Osteocyte (in vitro differentiated cells): Measurements from ENCODE around the gene BTNL2. TPM values are rescaled to one million over a fixed set of nuclear protein-coding genes. Genes with fewer than 3 reads are reported as not detected.
"Not testable (repeated sequence)": the region's sequence is repeated elsewhere in the genome, so short reads cannot be mapped to it uniquely, and the experiment has no call there.

Experiments used
- DNase-seq: peaks from one replicate; pipeline ENCODE4 v3.0.0; 2021; ENCODE audit warnings: mixed read lengths; ENCODE audit not compliant: unreplicated experiment; ENCODE audit errors: extremely low spot score
- H3K27ac Mint-ChIP-seq: one replicate; pipeline ENCODE4 v1.8.0; 2021; ENCODE audit warnings: mild to moderate bottlenecking, mixed read lengths; ENCODE audit not compliant: unreplicated experiment
- H3K27me3 Mint-ChIP-seq: one replicate; pipeline ENCODE4 v1.8.0; 2021; ENCODE audit warnings: mixed read lengths; ENCODE audit not compliant: unreplicated experiment
- H3K36me3 Mint-ChIP-seq: one replicate; pipeline ENCODE4 v1.8.0; 2021; ENCODE audit warnings: mixed read lengths; ENCODE audit not compliant: unreplicated experiment
- H3K4me1 Mint-ChIP-seq: one replicate; pipeline ENCODE4 v1.8.0; 2021; ENCODE audit warnings: mixed read lengths; ENCODE audit not compliant: unreplicated experiment
- H3K4me3 Mint-ChIP-seq: one replicate; pipeline ENCODE4 v1.8.0; 2021; ENCODE audit warnings: mild to moderate bottlenecking, moderate library complexity, mixed read lengths; ENCODE audit not compliant: unreplicated experiment
- H3K9me3 Mint-ChIP-seq: one replicate; pipeline ENCODE4 v1.8.0; 2021; ENCODE audit warnings: mixed read lengths; ENCODE audit not compliant: unreplicated experiment
- CTCF ChIP-seq: fragments of 200-600 bp; sonication (generic); IDR thresholded peaks from 2 replicates; pipeline ENCODE4 v1.5.0; 2021; ENCODE audit warnings: antibody characterized with exemption, mild to moderate bottlenecking, moderate library complexity
- total RNA-seq: library from RNA; stranded (reverse); gene quantifications from 2 replicates; pipeline ENCODE4 v1.2.1, GENCODE V29; 2021

The BTNL2 gene
- total RNA-seq, 1 donor from 2014 or later, result not detected

GRCh38 chr6:32370505-32370904, 36.5 kb downstream of the BTNL2 start:
- no peaks in the 10 kb centered on the region for H3K27me3 Mint-ChIP-seq
- no peak for DNase-seq
- no peaks in the 10 kb centered on the region for H3K9me3 Mint-ChIP-seq
- no peak for TF ChIP-seq CTCF
- H3K4me3 Mint-ChIP-seq, result no peak overlapping the region
- no peak overlapping the region for H3K27ac Mint-ChIP-seq
- no peaks in the 10 kb centered on the region for H3K4me1 Mint-ChIP-seq
- no peaks in the 10 kb centered on the region for H3K36me3 Mint-ChIP-seq

DNA sequence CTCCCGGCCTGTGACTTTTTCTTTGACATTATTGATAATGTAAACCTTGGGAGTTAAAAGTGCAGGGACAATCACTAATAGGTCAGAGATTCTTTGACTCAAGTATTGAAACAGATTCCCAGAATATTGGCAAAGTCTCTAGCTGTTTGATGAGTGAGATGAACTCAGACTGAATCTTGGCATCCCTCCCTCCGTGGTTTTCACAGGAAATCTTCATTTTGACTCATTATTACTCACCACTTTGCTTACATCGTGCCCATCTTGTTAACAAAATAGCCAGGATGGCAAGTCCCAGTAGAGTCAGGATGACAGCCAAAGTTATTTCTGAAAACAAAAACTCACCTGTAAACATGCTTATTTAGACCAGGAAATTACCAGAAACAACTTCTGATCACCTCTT, 37.3 kb downstream of the BTNL2 start:
- Mint-ChIP-seq H3K36me3 (no peaks in the 10 kb centered on the region), H3K9me3 (no peaks in the 10 kb centered on the region), H3K27ac (no peak overlapping the region), H3K4me3 (no peak overlapping the region), H3K27me3 (no peaks in the 10 kb centered on the region), H3K4me1 (no peaks in the 10 kb centered on the region)
- DNase-seq, result no peak
- no peak for TF ChIP-seq CTCF

GRCh38 chr6:32367644-32368043, 39.3 kb downstream of the BTNL2 start:
- TF ChIP-seq CTCF, result no peak
- Mint-ChIP-seq H3K4me1 (no peaks in the 10 kb centered on the region), H3K4me3 (no peak overlapping the region), H3K27ac (no peak overlapping the region), H3K27me3 (peaks cover 13% of the 10 kb centered on the region), H3K9me3 (no peaks in the 10 kb centered on the region), H3K36me3 (no peaks in the 10 kb centered on the region)
- no peak for DNase-seq

- not testable (repeated sequence) for H3K36me3 Mint-ChIP-seq, H3K9me3 Mint-ChIP-seq, H3K27ac Mint-ChIP-seq, DNase-seq, H3K4me1 Mint-ChIP-seq, H3K4me3 Mint-ChIP-seq
- H3K27me3 Mint-ChIP-seq, result peaks cover 22% of the 10 kb centered on the region
Measured at GRCh38 chr6:32359225-32359624, 47.8 kb downstream of the BTNL2 start.

GRCh38 chr6:32358548-32358947, 48.4 kb downstream of the BTNL2 start:
- not testable (repeated sequence) for H3K36me3 Mint-ChIP-seq, H3K9me3 Mint-ChIP-seq, DNase-seq, H3K4me1 Mint-ChIP-seq, H3K4me3 Mint-ChIP-seq, H3K27ac Mint-ChIP-seq
- peaks cover 21% of the 10 kb centered on the region for H3K27me3 Mint-ChIP-seq

- H3K36me3 Mint-ChIP-seq, result no peaks in the 10 kb centered on the region
- no peak for DNase-seq
- no peak overlapping the region for H3K27ac Mint-ChIP-seq
- H3K4me1 Mint-ChIP-seq, result no peaks in the 10 kb centered on the region
- TF ChIP-seq CTCF, result no peak
- H3K9me3 Mint-ChIP-seq, result no peaks in the 10 kb centered on the region
- H3K4me3 Mint-ChIP-seq, result no peak overlapping the region
- H3K27me3 Mint-ChIP-seq, result peaks cover 33% of the 10 kb centered on the region
Measured at GRCh38 chr6:32355018-32355417, 52.0 kb downstream of the BTNL2 start.
